Fibroblast of skin of back (primary cell): ENCODE results near the gene GPR45. TPM values are rescaled to one million over a fixed set of nuclear protein-coding genes. Genes with fewer than 3 reads are reported as not detected.
"Not testable (repeated sequence)": the region's sequence is repeated elsewhere in the genome, so short reads cannot be mapped to it uniquely, and the experiment has no call there.

Experiments
- DNase-seq: peaks from one replicate; pipeline ENCODE4 v3.0.0-alpha.2; 2013
- polyA plus RNA-seq, 2 experiments: library from polyadenylated mRNA; unstranded; fragments of 120-200 nt; gene quantifications; one replicate each; pipeline ENCODE4 v1.2.1, GENCODE V29; 2013; ENCODE audit not compliant: insufficient read length in 2 of 2

The GPR45 gene
- not detected for polyA plus RNA-seq (2013, experiment 1 of 2; ENCODE audit: insufficient read length)
- not detected for polyA plus RNA-seq (2013, experiment 2 of 2; ENCODE audit: insufficient read length)

DNA sequence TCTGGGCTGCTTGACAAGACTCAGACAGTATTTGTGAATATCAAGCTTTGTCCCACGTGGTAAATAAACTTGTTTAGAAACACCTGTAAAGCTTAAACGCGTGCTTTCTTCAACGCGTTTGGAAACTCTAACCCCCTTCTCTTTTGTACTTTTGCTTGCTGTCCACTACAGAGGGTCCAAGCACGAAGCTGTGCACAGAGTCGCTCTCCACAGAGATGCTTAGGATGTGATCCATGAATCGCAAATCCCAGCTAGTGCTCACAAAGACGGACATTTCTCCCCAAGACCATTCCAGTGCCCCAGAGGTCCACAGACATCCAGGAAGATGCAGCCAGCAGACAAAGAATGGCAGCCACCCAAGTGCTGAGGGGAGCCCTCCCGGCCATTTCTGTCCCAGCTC is at the start of gene GPR45:
GPR45 (plus strand) TSS at position 301 of the 400 bp plus-strand sequence. CDS start 116 bp downstream, outside the sequence.
- no peak for DNase-seq

GRCh38 chr2:105194022-105194675 is 47.4 kb upstream of the GPR45 start:
- no peak for DNase-seq

- no peak for DNase-seq
Observed at GRCh38 chr2:105196651-105197050, 44.9 kb upstream of the GPR45 start.

DNA sequence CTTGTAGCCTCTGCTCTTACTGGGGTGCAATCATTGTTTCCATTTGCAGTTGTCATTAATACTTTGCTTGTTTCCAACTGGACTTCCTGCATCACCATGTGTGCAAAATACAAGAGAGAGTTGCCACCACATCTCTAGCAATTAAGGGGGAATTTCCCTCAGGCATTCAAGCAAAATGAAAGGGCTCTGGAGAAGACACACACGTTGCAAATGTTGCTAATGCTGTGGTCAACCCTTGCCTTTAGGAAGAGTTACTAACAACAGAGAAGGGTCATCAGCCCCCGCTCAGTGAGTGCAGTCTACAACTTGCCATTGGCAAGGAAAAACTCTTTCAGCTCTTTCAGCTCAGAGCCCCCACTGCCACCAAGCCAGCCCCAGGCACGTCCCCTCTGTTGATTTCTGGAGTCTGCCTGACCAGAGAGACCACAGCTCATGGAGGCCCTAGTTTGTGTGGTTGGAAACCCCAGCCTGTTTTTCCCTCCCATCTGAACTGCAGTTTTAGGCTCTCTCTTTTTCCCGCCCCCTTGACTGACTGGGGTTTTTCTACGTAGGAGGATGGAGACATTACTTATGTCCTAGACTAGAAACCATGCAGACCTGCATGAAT is 25.9 kb upstream of the GPR45 start:
- no peak for DNase-seq

- DNase-seq, result no peak
Observed at GRCh38 chr2:105220604-105221003, 20.9 kb upstream of the GPR45 start.

DNA sequence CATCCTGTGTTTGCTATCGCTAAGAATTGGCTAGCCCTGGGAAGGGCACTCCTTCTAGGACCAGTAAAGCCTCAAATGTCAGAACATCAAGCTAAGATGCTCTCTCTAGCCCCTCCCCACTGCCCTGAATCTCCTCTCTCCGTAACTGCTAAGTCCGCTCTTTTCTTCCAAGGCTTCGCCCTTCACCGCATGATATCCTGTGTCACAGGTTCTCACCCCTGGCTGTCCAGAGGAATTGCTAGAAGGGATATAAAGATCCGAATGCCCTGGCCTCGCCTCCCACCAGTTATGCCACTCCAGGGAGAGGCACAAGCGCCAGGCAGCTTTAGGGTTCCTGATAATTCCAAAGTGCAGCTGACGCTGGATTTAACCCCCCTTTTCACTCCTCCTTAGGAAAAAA is 17.1 kb upstream of the GPR45 start:
- DNase-seq, result no peak

- no peak for DNase-seq
Observed at GRCh38 chr2:105231232-105231619, 10.3 kb upstream of the GPR45 start.

DNA sequence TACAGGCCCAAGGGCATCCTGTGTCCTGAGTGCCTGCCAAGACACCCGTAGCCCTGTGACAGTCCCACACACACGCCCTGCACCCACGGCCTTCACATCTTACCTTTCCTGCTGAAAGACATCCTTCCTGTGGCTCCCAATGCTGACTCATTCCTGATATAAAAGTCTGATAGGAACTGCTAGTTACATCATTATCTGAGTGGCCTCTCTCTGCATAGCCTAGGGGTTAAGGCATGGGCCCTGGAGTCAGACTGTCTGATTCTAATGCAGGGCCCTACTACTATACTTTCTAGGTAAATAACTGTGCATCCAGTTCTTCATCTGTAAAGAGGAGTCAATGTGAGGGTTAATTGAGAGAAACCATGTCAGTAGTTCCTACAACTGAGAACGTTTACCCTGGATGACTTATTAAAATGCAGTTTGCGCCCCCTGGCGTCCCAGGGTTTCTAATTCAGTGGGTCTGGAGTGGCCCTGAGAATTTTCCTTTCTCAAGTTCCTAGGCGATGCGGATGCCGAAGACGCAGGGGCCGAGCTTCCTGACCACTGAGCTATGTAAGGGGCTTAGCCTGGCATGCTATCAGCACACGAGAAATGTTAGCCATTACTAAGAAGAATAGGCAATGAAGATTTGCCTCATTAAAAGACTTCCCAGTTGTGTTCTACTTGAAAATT is 6.0 kb upstream of the GPR45 start:
- peak; percentile 78 for DNase-seq

GRCh38 chr2:105236060-105236424 is 5.5 kb upstream of the GPR45 start:
- no peak for DNase-seq

GRCh38 chr2:105237045-105237765 is 4.3 kb upstream of the GPR45 start:
- no peak for DNase-seq

- DNase-seq, result no peak
Observed at GRCh38 chr2:105238664-105239240, 2.8 kb upstream of the GPR45 start.

DNA sequence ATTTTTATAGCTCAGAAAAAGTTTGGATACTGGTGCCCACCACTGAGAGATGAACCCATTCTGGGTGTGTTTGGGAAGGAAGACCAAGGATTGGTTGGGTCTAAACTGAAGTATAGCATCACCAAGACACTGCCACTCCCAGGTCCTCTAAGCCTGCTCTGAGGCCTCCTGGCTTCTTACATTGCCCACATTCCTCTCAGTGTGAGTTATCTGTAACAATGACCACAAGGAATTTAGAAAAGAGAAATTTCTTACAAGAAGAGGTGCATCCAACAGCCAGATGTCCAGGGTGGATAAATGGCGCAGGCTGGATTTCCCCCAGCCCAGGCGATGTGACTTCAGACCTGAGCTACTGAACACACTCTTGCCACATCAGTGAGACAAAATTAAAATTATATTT is 1.6 kb upstream of the GPR45 start:
- DNase-seq, result peak; percentile 91

- no peak for DNase-seq
Observed at GRCh38 chr2:105242286-105242993, 897 bp downstream of the GPR45 start.

DNA sequence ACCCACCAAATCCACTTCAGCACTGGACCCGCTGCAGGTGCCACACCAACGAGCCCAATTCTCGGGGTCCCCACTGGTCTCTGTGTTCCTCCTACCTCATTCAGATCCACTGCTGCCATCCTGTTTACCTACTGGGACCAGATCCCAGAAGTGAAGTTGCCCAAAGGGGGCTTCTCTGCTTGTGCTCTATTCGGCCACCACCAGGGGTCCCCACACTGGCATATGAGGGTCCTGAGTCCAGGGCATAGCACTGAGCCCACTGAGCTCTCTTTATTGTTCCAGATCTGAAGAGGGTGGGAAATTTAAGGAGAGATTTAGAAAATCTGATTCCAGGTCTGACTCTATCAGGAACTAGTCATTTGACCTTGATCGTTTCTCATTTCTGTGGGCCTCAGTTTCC is 2.4 kb downstream of the GPR45 start:
- no peak for DNase-seq

DNA sequence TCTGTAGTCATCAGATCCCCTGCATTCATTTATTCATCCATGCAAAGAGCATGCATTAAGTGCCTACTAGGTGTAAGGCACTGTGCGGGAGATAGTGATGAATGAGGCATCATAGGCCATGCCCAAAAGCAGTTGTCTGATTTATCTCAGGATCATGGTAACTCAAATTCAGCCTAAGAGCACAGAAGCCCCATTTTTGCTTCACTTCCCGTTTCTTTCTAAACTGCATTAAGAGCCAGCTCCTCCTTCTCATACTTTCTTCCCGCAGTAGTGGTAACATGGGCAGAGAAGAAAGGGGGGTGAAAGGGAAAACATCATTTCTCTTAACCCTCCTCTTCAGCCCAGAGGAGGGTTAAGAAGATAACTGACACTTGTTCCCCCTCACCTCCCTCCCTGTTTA is 2.9 kb downstream of the GPR45 start:
- no peak for DNase-seq

- peak; percentile 66 for DNase-seq
Observed at GRCh38 chr2:105248316-105249070, 7.0 kb downstream of the GPR45 start.

- DNase-seq, result no peak
Observed at GRCh38 chr2:105249181-105249580, 7.6 kb downstream of the GPR45 start.

GRCh38 chr2:105249891-105250290 is 8.3 kb downstream of the GPR45 start:
- no peak for DNase-seq

- not testable (repeated sequence) for DNase-seq
Observed at GRCh38 chr2:105251016-105251648, 9.6 kb downstream of the GPR45 start.

- DNase-seq, result peak; percentile 24
Observed at GRCh38 chr2:105252271-105252670, 10.7 kb downstream of the GPR45 start.
